H9 (cell line): ENCODE measurements around the gene TNMD. TPM values are rescaled to one million over a fixed set of nuclear protein-coding genes. Genes with fewer than 3 reads are reported as not detected.

Experiments
- DNase-seq: peaks from one replicate; pipeline ENCODE4 v3.0.0-alpha.2; 2017
- H2AFZ ChIP-seq: one replicate; pipeline ENCODE4 v1.6.1; 2013; ENCODE audit warnings: mild to moderate bottlenecking, low read length, control low read depth, moderate library complexity
- H2AK5ac ChIP-seq: 2 replicates; pipeline ENCODE4 v1.6.1; 2013; ENCODE audit warnings: low read length, control low read depth, mixed read lengths; ENCODE audit not compliant: insufficient read length
- H2BK120ac ChIP-seq: one replicate; pipeline ENCODE4 v1.6.1; 2013; ENCODE audit warnings: low read depth, mild to moderate bottlenecking, low read length, control low read depth, inconsistent platforms; ENCODE audit not compliant: poor library complexity, severe bottlenecking
- H2BK12ac ChIP-seq: 2 replicates; pipeline ENCODE4 v1.6.1; 2013; ENCODE audit warnings: low read length, control low read depth, mixed read lengths, low read depth; ENCODE audit not compliant: insufficient read length
- H2BK15ac ChIP-seq: 2 replicates; pipeline ENCODE4 v1.6.1; 2013; ENCODE audit warnings: low read depth, low read length, control low read depth
- H2BK20ac ChIP-seq: one replicate; pipeline ENCODE4 v1.6.1; 2013; ENCODE audit warnings: low read depth, mild to moderate bottlenecking, low read length, control low read depth, inconsistent platforms; ENCODE audit not compliant: poor library complexity, severe bottlenecking
- H2BK5ac ChIP-seq: 2 replicates; pipeline ENCODE4 v1.6.1; 2013; ENCODE audit warnings: low read length, control low read depth, mixed read lengths; ENCODE audit not compliant: insufficient read length
- H3K14ac ChIP-seq: 2 replicates; pipeline ENCODE4 v1.6.1; 2013; ENCODE audit warnings: low read length, control low read depth; ENCODE audit not compliant: insufficient read depth
- H3K18ac ChIP-seq: 2 replicates; pipeline ENCODE4 v1.6.1; 2013; ENCODE audit warnings: low read depth, mild to moderate bottlenecking, mixed read lengths, low read length, control low read depth; ENCODE audit not compliant: insufficient read length
- H3K23ac ChIP-seq: 2 replicates; pipeline ENCODE4 v1.6.1; 2013; ENCODE audit warnings: low read length, control low read depth, mixed read lengths, low read depth; ENCODE audit not compliant: insufficient read length
- H3K23me2 ChIP-seq: 2 replicates; pipeline ENCODE4 v1.6.1; 2013; ENCODE audit warnings: low read depth, mild to moderate bottlenecking, mixed read lengths, low read length, control low read depth; ENCODE audit not compliant: insufficient read length, poor library complexity, severe bottlenecking
- H3K27ac ChIP-seq: 2 replicates; pipeline ENCODE4 v1.5.1; 2013; ENCODE audit warnings: low read length, control low read depth, mixed read lengths, low read depth; ENCODE audit not compliant: insufficient read length
- H3K27me3 ChIP-seq: 2 replicates; pipeline ENCODE4 v1.6.1; 2013; ENCODE audit warnings: low read length, control low read depth, inconsistent platforms; ENCODE audit not compliant: insufficient read depth
- H3K4ac ChIP-seq: 2 replicates; pipeline ENCODE4 v1.6.1; 2013; ENCODE audit warnings: low read depth, mild to moderate bottlenecking, control low read depth, inconsistent platforms, low read length, moderate library complexity
- H3K4me1 ChIP-seq: 2 replicates; pipeline ENCODE4 v1.6.1; 2013; ENCODE audit warnings: low read length, control low read depth, inconsistent platforms; ENCODE audit not compliant: insufficient read depth
- H3K4me2 ChIP-seq: 2 replicates; pipeline ENCODE4 v1.6.1; 2013; ENCODE audit warnings: low read length, control low read depth, mixed read lengths; ENCODE audit not compliant: insufficient read length, insufficient read depth
- H3K56ac ChIP-seq: 2 replicates; pipeline ENCODE4 v1.6.1; 2013; ENCODE audit warnings: low read depth, mild to moderate bottlenecking, mixed read lengths, low read length, control low read depth; ENCODE audit not compliant: insufficient read length
- H3K79me1 ChIP-seq: 2 replicates; pipeline ENCODE4 v1.6.1; 2013; ENCODE audit warnings: low read depth, mild to moderate bottlenecking, moderate library complexity, low read length, control low read depth, inconsistent platforms; ENCODE audit not compliant: insufficient read depth, poor library complexity, severe bottlenecking
- H3K79me2 ChIP-seq: 2 replicates; pipeline ENCODE4 v1.6.1; 2013; ENCODE audit warnings: low read length, control low read depth, inconsistent platforms; ENCODE audit not compliant: insufficient read depth
- H3K9ac ChIP-seq: 2 replicates; pipeline ENCODE4 v1.6.1; 2013; ENCODE audit warnings: low read length, control low read depth, mixed read lengths; ENCODE audit not compliant: insufficient read length; ENCODE audit errors: extremely low read depth
- H3K9me3 ChIP-seq: one replicate; pipeline ENCODE4 v1.6.1; 2013; ENCODE audit warnings: low read depth, low read length, inconsistent platforms; ENCODE audit not compliant: control insufficient read depth
- H3T11ph ChIP-seq: one replicate; pipeline ENCODE4 v1.6.1; 2013; ENCODE audit warnings: mild to moderate bottlenecking, low read length, control low read depth, inconsistent platforms
- H4K20me1 ChIP-seq: one replicate; pipeline ENCODE4 v1.6.1; 2013; ENCODE audit not compliant: control insufficient read depth, insufficient read length, insufficient read depth
- H4K5ac ChIP-seq: 2 replicates; pipeline ENCODE4 v1.6.1; 2013; ENCODE audit warnings: low read depth, mild to moderate bottlenecking, mixed read lengths, low read length, control low read depth; ENCODE audit not compliant: insufficient read length
- H4K8ac ChIP-seq: replicated peaks from 2 replicates; pipeline ENCODE4 v1.6.1; 2013; ENCODE audit warnings: low read length, control low read depth, mixed read lengths, low read depth; ENCODE audit not compliant: insufficient read length
- H4K91ac ChIP-seq: 2 replicates; pipeline ENCODE4 v1.6.1; 2013; ENCODE audit warnings: low read depth, mild to moderate bottlenecking, moderate library complexity, mixed read lengths, low read length, control low read depth; ENCODE audit not compliant: insufficient read length
- H3K27ac Mint-ChIP-seq, 3 experiments: 2 replicates in 2 of 3; 3 replicates in 1 of 3; pipeline ENCODE4 v1.8.0; 2020 to 2021; ENCODE audit warnings: mixed read lengths in 3 of 3, mild to moderate bottlenecking in 1 of 3, moderate library complexity in 1 of 3
- H3K27me3 Mint-ChIP-seq: 2 replicates; pipeline ENCODE4 v1.8.0; 2021; ENCODE audit warnings: low read depth, mild to moderate bottlenecking, moderate library complexity, mixed read lengths
- H3K36me3 Mint-ChIP-seq, 3 experiments: 2 replicates in 2 of 3; 3 replicates in 1 of 3; pipeline ENCODE4 v1.8.0; 2020 to 2021; ENCODE audit warnings: low read depth in 3 of 3, mixed read lengths in 3 of 3; ENCODE audit not compliant: insufficient read depth in 1 of 3
- H3K4me1 Mint-ChIP-seq, 2 experiments: 2 replicates each; pipeline ENCODE4 v1.8.0; 2020; ENCODE audit warnings: mixed read lengths in 2 of 2
- H3K4me3 Mint-ChIP-seq, 2 experiments: 2 replicates in 1 of 2; 3 replicates in 1 of 2; pipeline ENCODE4 v1.8.0; 2020 to 2021; ENCODE audit warnings: mild to moderate bottlenecking in 2 of 2, mixed read lengths in 2 of 2, moderate library complexity in 1 of 2
- H3K9me3 Mint-ChIP-seq, 2 experiments: 2 replicates in 1 of 2; 3 replicates in 1 of 2; pipeline ENCODE4 v1.8.0; 2020; ENCODE audit warnings: mild to moderate bottlenecking in 2 of 2, mixed read lengths in 2 of 2, moderate library complexity in 1 of 2
- WGBS: extraction: QIAGEN DNeasy Blood & Tissue Kit; methylation state at CpG from one replicate; pipeline ENCODE4 v1.1.7; 2013; ENCODE audit warnings: missing lambda C conversion rate, low lambda C conversion rate, mixed read lengths; ENCODE audit not compliant: insufficient read length; ENCODE audit errors: extremely low coverage; 5-methylcytosine and 5-hydroxymethylcytosine counted together
- total RNA-seq: library from RNA; stranded (reverse); gene quantifications from 2 replicates; pipeline ENCODE4 v1.2.1, GENCODE V29; 2021
- TF ChIP-seq, protein P1 (sequence below): fragments of 200-600 bp; sonication (generic); conservative IDR thresholded peaks from 3 replicates; pipeline ENCODE4 v1.8.0; 2021; ENCODE audit warnings: antibody characterized with exemption, mild to moderate bottlenecking

The TNMD gene
- total RNA-seq, 1 experiment from 2014 or later = 1.7 TPM

DNA sequence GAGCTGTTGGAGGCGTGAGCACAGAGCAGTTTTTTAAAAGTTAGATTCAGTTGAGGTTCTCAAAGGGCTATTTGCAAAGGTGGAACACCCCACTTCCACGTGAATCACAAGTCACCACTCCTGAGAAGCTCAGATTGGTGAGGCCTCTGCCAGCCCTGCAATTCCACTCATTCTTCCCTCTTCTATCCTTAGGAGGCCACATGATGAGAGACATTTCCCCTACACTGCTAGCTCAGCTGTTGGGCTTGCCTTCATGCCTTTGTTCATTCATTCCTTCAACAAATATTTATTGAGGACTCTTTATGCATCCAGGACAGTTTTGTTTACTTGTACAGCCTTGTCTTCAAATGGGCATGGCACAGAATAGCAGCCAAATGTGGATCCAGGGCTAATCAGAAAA lies 63.0 kb downstream of the TNMD start:
- H3K23ac ChIP-seq = no peak overlapping the region
- H4K91ac ChIP-seq = no peak overlapping the region
- H3K23me2 ChIP-seq = no peaks in the 10 kb centered on the region
- DNase-seq = no peak
- H4K5ac ChIP-seq = no peak overlapping the region
- H3K4me2 ChIP-seq = no peak overlapping the region
- Mint-ChIP-seq H3K27me3 (peaks cover 11% of the 10 kb centered on the region), H3K27ac (no peak overlapping the region; a peak in 1 of 7 replicates), H3K4me1 (peaks cover 15 to 21% of the 10 kb centered on the region in 2 experiments), H3K9me3 (peaks cover 0 to 66% of the 10 kb centered on the region in 2 experiments; a peak in 4 of 5 replicates), H3K4me3 (no peak overlapping the region), H3K36me3 (no peaks in the 10 kb centered on the region; a peak in 3 of 7 replicates)
- no peaks in the 10 kb centered on the region for H3K79me2 ChIP-seq
- no CpG with 5 or more reads among the region's 2 CpGs for WGBS
- no peak overlapping the region for H3K9ac ChIP-seq
- no peaks in the 10 kb centered on the region for H4K20me1 ChIP-seq
- peaks cover 3% of the 10 kb centered on the region; the same call in 1 of the 2 replicates for H3K4me1 ChIP-seq
- H3K79me1 ChIP-seq = no peaks in the 10 kb centered on the region
- no peak overlapping the region for H3T11ph ChIP-seq
- no peak overlapping the region for H3K4ac ChIP-seq
- no peak overlapping the region for H3K14ac ChIP-seq
- no peak overlapping the region for H2BK12ac ChIP-seq
- no peak overlapping the region for H2AFZ ChIP-seq
- TF ChIP-seq, protein P1, sequence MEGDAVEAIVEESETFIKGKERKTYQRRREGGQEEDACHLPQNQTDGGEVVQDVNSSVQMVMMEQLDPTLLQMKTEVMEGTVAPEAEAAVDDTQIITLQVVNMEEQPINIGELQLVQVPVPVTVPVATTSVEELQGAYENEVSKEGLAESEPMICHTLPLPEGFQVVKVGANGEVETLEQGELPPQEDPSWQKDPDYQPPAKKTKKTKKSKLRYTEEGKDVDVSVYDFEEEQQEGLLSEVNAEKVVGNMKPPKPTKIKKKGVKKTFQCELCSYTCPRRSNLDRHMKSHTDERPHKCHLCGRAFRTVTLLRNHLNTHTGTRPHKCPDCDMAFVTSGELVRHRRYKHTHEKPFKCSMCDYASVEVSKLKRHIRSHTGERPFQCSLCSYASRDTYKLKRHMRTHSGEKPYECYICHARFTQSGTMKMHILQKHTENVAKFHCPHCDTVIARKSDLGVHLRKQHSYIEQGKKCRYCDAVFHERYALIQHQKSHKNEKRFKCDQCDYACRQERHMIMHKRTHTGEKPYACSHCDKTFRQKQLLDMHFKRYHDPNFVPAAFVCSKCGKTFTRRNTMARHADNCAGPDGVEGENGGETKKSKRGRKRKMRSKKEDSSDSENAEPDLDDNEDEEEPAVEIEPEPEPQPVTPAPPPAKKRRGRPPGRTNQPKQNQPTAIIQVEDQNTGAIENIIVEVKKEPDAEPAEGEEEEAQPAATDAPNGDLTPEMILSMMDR = no peak
- H2BK120ac ChIP-seq = no peak overlapping the region
- H4K8ac ChIP-seq = no peak overlapping the region
- no peak overlapping the region for H2BK5ac ChIP-seq
- no peak overlapping the region for H2AK5ac ChIP-seq
- H2BK20ac ChIP-seq = no peak overlapping the region
- H3K27ac ChIP-seq = no peak overlapping the region
- H2BK15ac ChIP-seq = no peak overlapping the region
- H3K56ac ChIP-seq = no peak overlapping the region
- no peaks in the 10 kb centered on the region for H3K27me3 ChIP-seq
- peaks cover 4% of the 10 kb centered on the region for H3K9me3 ChIP-seq
- H3K18ac ChIP-seq = no peak overlapping the region
